H9 (cell line): ENCODE results near the gene SPTBN4. TPM values are rescaled to one million over a fixed set of nuclear protein-coding genes. Genes with fewer than 3 reads are reported as not detected.

ENCODE experiments used
- DNase-seq: peaks from one replicate; pipeline ENCODE4 v3.0.0-alpha.2; 2017
- H2AFZ ChIP-seq: one replicate; pipeline ENCODE4 v1.6.1; 2013; ENCODE audit warnings: mild to moderate bottlenecking, low read length, control low read depth, moderate library complexity
- H2AK5ac ChIP-seq: 2 replicates; pipeline ENCODE4 v1.6.1; 2013; ENCODE audit warnings: low read length, control low read depth, mixed read lengths; ENCODE audit not compliant: insufficient read length
- H2BK120ac ChIP-seq: one replicate; pipeline ENCODE4 v1.6.1; 2013; ENCODE audit warnings: low read depth, mild to moderate bottlenecking, low read length, control low read depth, inconsistent platforms; ENCODE audit not compliant: poor library complexity, severe bottlenecking
- H2BK12ac ChIP-seq: 2 replicates; pipeline ENCODE4 v1.6.1; 2013; ENCODE audit warnings: low read length, control low read depth, mixed read lengths, low read depth; ENCODE audit not compliant: insufficient read length
- H2BK15ac ChIP-seq: 2 replicates; pipeline ENCODE4 v1.6.1; 2013; ENCODE audit warnings: low read depth, low read length, control low read depth
- H2BK20ac ChIP-seq: one replicate; pipeline ENCODE4 v1.6.1; 2013; ENCODE audit warnings: low read depth, mild to moderate bottlenecking, low read length, control low read depth, inconsistent platforms; ENCODE audit not compliant: poor library complexity, severe bottlenecking
- H2BK5ac ChIP-seq: 2 replicates; pipeline ENCODE4 v1.6.1; 2013; ENCODE audit warnings: low read length, control low read depth, mixed read lengths; ENCODE audit not compliant: insufficient read length
- H3K14ac ChIP-seq: 2 replicates; pipeline ENCODE4 v1.6.1; 2013; ENCODE audit warnings: low read length, control low read depth; ENCODE audit not compliant: insufficient read depth
- H3K18ac ChIP-seq: 2 replicates; pipeline ENCODE4 v1.6.1; 2013; ENCODE audit warnings: low read depth, mild to moderate bottlenecking, mixed read lengths, low read length, control low read depth; ENCODE audit not compliant: insufficient read length
- H3K23ac ChIP-seq: 2 replicates; pipeline ENCODE4 v1.6.1; 2013; ENCODE audit warnings: low read length, control low read depth, mixed read lengths, low read depth; ENCODE audit not compliant: insufficient read length
- H3K23me2 ChIP-seq: 2 replicates; pipeline ENCODE4 v1.6.1; 2013; ENCODE audit warnings: low read depth, mild to moderate bottlenecking, mixed read lengths, low read length, control low read depth; ENCODE audit not compliant: insufficient read length, poor library complexity, severe bottlenecking
- H3K27ac ChIP-seq: 2 replicates; pipeline ENCODE4 v1.5.1; 2013; ENCODE audit warnings: low read length, control low read depth, mixed read lengths, low read depth; ENCODE audit not compliant: insufficient read length
- H3K27me3 ChIP-seq: 2 replicates; pipeline ENCODE4 v1.6.1; 2013; ENCODE audit warnings: low read length, control low read depth, inconsistent platforms; ENCODE audit not compliant: insufficient read depth
- H3K4ac ChIP-seq: 2 replicates; pipeline ENCODE4 v1.6.1; 2013; ENCODE audit warnings: low read depth, mild to moderate bottlenecking, control low read depth, inconsistent platforms, low read length, moderate library complexity
- H3K4me1 ChIP-seq: 2 replicates; pipeline ENCODE4 v1.6.1; 2013; ENCODE audit warnings: low read length, control low read depth, inconsistent platforms; ENCODE audit not compliant: insufficient read depth
- H3K4me2 ChIP-seq: 2 replicates; pipeline ENCODE4 v1.6.1; 2013; ENCODE audit warnings: low read length, control low read depth, mixed read lengths; ENCODE audit not compliant: insufficient read length, insufficient read depth
- H3K56ac ChIP-seq: 2 replicates; pipeline ENCODE4 v1.6.1; 2013; ENCODE audit warnings: low read depth, mild to moderate bottlenecking, mixed read lengths, low read length, control low read depth; ENCODE audit not compliant: insufficient read length
- H3K79me1 ChIP-seq: 2 replicates; pipeline ENCODE4 v1.6.1; 2013; ENCODE audit warnings: low read depth, mild to moderate bottlenecking, moderate library complexity, low read length, control low read depth, inconsistent platforms; ENCODE audit not compliant: insufficient read depth, poor library complexity, severe bottlenecking
- H3K79me2 ChIP-seq: 2 replicates; pipeline ENCODE4 v1.6.1; 2013; ENCODE audit warnings: low read length, control low read depth, inconsistent platforms; ENCODE audit not compliant: insufficient read depth
- H3K9ac ChIP-seq: 2 replicates; pipeline ENCODE4 v1.6.1; 2013; ENCODE audit warnings: low read length, control low read depth, mixed read lengths; ENCODE audit not compliant: insufficient read length; ENCODE audit errors: extremely low read depth
- H3K9me3 ChIP-seq: one replicate; pipeline ENCODE4 v1.6.1; 2013; ENCODE audit warnings: low read depth, low read length, inconsistent platforms; ENCODE audit not compliant: control insufficient read depth
- H3T11ph ChIP-seq: one replicate; pipeline ENCODE4 v1.6.1; 2013; ENCODE audit warnings: mild to moderate bottlenecking, low read length, control low read depth, inconsistent platforms
- H4K20me1 ChIP-seq: one replicate; pipeline ENCODE4 v1.6.1; 2013; ENCODE audit not compliant: control insufficient read depth, insufficient read length, insufficient read depth
- H4K5ac ChIP-seq: 2 replicates; pipeline ENCODE4 v1.6.1; 2013; ENCODE audit warnings: low read depth, mild to moderate bottlenecking, mixed read lengths, low read length, control low read depth; ENCODE audit not compliant: insufficient read length
- H4K8ac ChIP-seq: replicated peaks from 2 replicates; pipeline ENCODE4 v1.6.1; 2013; ENCODE audit warnings: low read length, control low read depth, mixed read lengths, low read depth; ENCODE audit not compliant: insufficient read length
- H4K91ac ChIP-seq: 2 replicates; pipeline ENCODE4 v1.6.1; 2013; ENCODE audit warnings: low read depth, mild to moderate bottlenecking, moderate library complexity, mixed read lengths, low read length, control low read depth; ENCODE audit not compliant: insufficient read length
- H3K27ac Mint-ChIP-seq, 3 experiments: 2 replicates in 2 of 3; 3 replicates in 1 of 3; pipeline ENCODE4 v1.8.0; 2020 to 2021; ENCODE audit warnings: mixed read lengths in 3 of 3, mild to moderate bottlenecking in 1 of 3, moderate library complexity in 1 of 3
- H3K27me3 Mint-ChIP-seq: 2 replicates; pipeline ENCODE4 v1.8.0; 2021; ENCODE audit warnings: low read depth, mild to moderate bottlenecking, moderate library complexity, mixed read lengths
- H3K36me3 Mint-ChIP-seq, 3 experiments: 2 replicates in 2 of 3; 3 replicates in 1 of 3; pipeline ENCODE4 v1.8.0; 2020 to 2021; ENCODE audit warnings: low read depth in 3 of 3, mixed read lengths in 3 of 3; ENCODE audit not compliant: insufficient read depth in 1 of 3
- H3K4me1 Mint-ChIP-seq, 2 experiments: 2 replicates each; pipeline ENCODE4 v1.8.0; 2020; ENCODE audit warnings: mixed read lengths in 2 of 2
- H3K4me3 Mint-ChIP-seq, 2 experiments: 2 replicates in 1 of 2; 3 replicates in 1 of 2; pipeline ENCODE4 v1.8.0; 2020 to 2021; ENCODE audit warnings: mild to moderate bottlenecking in 2 of 2, mixed read lengths in 2 of 2, moderate library complexity in 1 of 2
- H3K9me3 Mint-ChIP-seq, 2 experiments: 2 replicates in 1 of 2; 3 replicates in 1 of 2; pipeline ENCODE4 v1.8.0; 2020; ENCODE audit warnings: mild to moderate bottlenecking in 2 of 2, mixed read lengths in 2 of 2, moderate library complexity in 1 of 2
- CTCF ChIP-seq: fragments of 200-600 bp; sonication (generic); conservative IDR thresholded peaks from 3 replicates; pipeline ENCODE4 v1.8.0; 2021; ENCODE audit warnings: antibody characterized with exemption, mild to moderate bottlenecking
- WGBS: extraction: QIAGEN DNeasy Blood & Tissue Kit; methylation state at CpG from one replicate; pipeline ENCODE4 v1.1.7; 2013; ENCODE audit warnings: missing lambda C conversion rate, low lambda C conversion rate, mixed read lengths; ENCODE audit not compliant: insufficient read length; ENCODE audit errors: extremely low coverage; 5-methylcytosine and 5-hydroxymethylcytosine counted together
- total RNA-seq: library from RNA; stranded (reverse); gene quantifications from 2 replicates; pipeline ENCODE4 v1.2.1, GENCODE V29; 2021

SPTBN4 gene
- total RNA-seq, 1 experiment from 2014 or later, result 2.9 TPM

- no peak within 1 kb of the TSS for H3K27ac ChIP-seq
- peak; percentile 40 for DNase-seq
- Mint-ChIP-seq H3K4me1 (peaks cover 37 to 57% of the 10 kb centered on the region in 2 experiments), H3K36me3 (peaks cover 0 to 3% (median 0%) of the 10 kb centered on the region in 3 experiments; a peak in 2 of 7 replicates), H3K27ac (no peak within 1 kb of the TSS; a peak in 1 of 7 replicates), H3K27me3 (peaks cover 56% of the 10 kb centered on the region), H3K9me3 (no peaks in the 10 kb centered on the region; a peak in 1 of 5 replicates), H3K4me3 (peak within 1 kb of the TSS; percentile 56 to 76)
- H3K79me2 ChIP-seq, result no peaks in the 10 kb centered on the region
- no peak within 1 kb of the TSS for H3K4ac ChIP-seq
- H2BK12ac ChIP-seq, result no peak within 1 kb of the TSS
- H3K23me2 ChIP-seq, result peaks cover 25% of the 10 kb centered on the region
- H3K23ac ChIP-seq, result no peak within 1 kb of the TSS
- no peaks in the 10 kb centered on the region for H4K20me1 ChIP-seq
- H2BK15ac ChIP-seq, result no peak within 1 kb of the TSS
- no peak within 1 kb of the TSS for H2BK5ac ChIP-seq
- no peak within 1 kb of the TSS for H3K56ac ChIP-seq
- no peaks in the 10 kb centered on the region for H3K79me1 ChIP-seq
- no peak within 1 kb of the TSS for H2AK5ac ChIP-seq
- TF ChIP-seq CTCF, result no peak
- no peak within 1 kb of the TSS for H3K9ac ChIP-seq
- WGBS, result no CpG with 5 or more reads among the region's 82 CpGs
- peak within 1 kb of the TSS; percentile 13 for H3K4me2 ChIP-seq
- H2BK20ac ChIP-seq, result no peak within 1 kb of the TSS
- no peak within 1 kb of the TSS for H4K8ac ChIP-seq
- H3T11ph ChIP-seq, result no peak within 1 kb of the TSS
- H3K27me3 ChIP-seq, result peaks cover 10% of the 10 kb centered on the region; the same call in 1 of the 2 replicates
- H2BK120ac ChIP-seq, result no peak within 1 kb of the TSS
- H2AFZ ChIP-seq, result no peak within 1 kb of the TSS
- no peak within 1 kb of the TSS for H4K5ac ChIP-seq
- no peak within 1 kb of the TSS for H3K18ac ChIP-seq
- H4K91ac ChIP-seq, result no peak within 1 kb of the TSS
- no peaks in the 10 kb centered on the region for H3K9me3 ChIP-seq
- peaks cover 4% of the 10 kb centered on the region for H3K4me1 ChIP-seq
- no peak within 1 kb of the TSS for H3K14ac ChIP-seq
Measured at GRCh38 chr19:40601134-40601974, 134.6 kb downstream of the SPTBN4 start, which contains the start of gene LTBP4. TSS of gene LTBP4 (plus strand) at chr19:40601369. CDS start at chr19:40601388, 19 bp downstream.
